ENCODE data around the gene CRAMP1. TPM values are rescaled to one million over a fixed set of nuclear protein-coding genes. Genes with fewer than 3 reads are reported as not detected.
"Not testable (repeated sequence)": the region's sequence is repeated elsewhere in the genome, so short reads cannot be mapped to it uniquely, and the experiment has no call there.

The CRAMP1 gene
- total and polyA plus RNA-seq, 2 donors (not counting 3 experiments of a cell fraction or from before 2014, with no cell fraction given), result 21.5 to 30.8 TPM

DNA sequence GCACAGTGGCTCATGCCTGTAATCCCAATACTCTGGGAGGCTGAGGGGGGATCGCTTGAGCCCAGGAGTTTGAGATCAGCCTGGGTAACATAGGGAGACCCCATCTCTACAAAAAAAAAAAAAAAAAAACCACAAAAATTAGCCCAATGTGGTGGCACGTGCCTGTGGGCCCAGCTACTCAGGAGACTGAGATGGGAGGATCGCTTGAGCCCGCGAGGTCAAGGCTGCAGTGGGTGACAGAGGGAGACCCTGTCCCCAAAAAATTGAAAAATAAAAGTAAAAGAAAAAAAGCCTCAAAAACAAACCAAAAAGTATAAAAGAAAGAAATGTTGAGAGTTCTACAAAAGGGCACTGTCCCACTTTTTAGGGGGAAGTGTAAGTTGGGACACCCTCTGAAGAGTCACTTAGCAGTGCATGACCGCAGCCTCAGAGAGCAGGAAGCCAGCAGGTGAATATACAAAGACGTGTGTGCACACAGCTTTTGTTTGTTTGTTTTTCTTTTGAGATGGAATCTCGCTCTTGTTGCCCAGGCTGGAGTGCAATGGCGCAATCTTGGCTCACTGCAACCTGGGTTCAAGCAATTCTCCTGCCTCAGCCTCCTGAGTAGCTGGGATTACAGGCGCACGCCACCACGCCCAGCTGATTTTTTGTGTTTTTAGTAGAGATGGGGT, 107.5 kb downstream of the CRAMP1 start:
- dilution Hi-C loops (cut with MboI; ENCODE audit: extremely low pct_ligation_motif_present, low sequenced_read_pairs); H3K27ac ChIP-seq (ENCODE audit: insufficient read depth, low read depth, low read length); H3K9me1 ChIP-seq (replicated peaks; ENCODE audit: control insufficient read depth, extremely low read depth, insufficient read depth, low read length); POLR2A ChIA-PET; H3K27me3 ChIP-seq (ENCODE audit: control insufficient read depth in 2 of 2, insufficient read depth in 2 of 2, low read length in 2 of 2); H3K4me1 ChIP-seq (ENCODE audit: control insufficient read depth, extremely low read depth, insufficient read depth, low read length); intact Hi-C loops (cut with micrococcal nuclease); BruUV-seq (replicated peaks); H3K4me3 ChIP-seq (replicated peaks in 1 of 3; ENCODE audit: insufficient read depth in 1 of 3, low read depth in 1 of 3, low read length in 3 of 3); H3K9me3 ChIP-seq (replicated peaks; ENCODE audit: control insufficient read depth, insufficient read depth, low read length); CTCF ChIA-PET; H3K4me2 ChIP-seq (ENCODE audit: insufficient read depth, low read length); FAIRE-seq; DNase-seq (ENCODE audit: low read depth, low spot score); H3K36me3 ChIP-seq (ENCODE audit: control insufficient read depth in 2 of 2, extremely low read depth in 1 of 2, insufficient read depth in 2 of 2, low read length in 2 of 2); H4K20me1 ChIP-seq (replicated peaks; ENCODE audit: control insufficient read depth, extremely low read depth, insufficient read depth, low read length); H2AFZ ChIP-seq (ENCODE audit: low read depth, low read length); H3K9ac ChIP-seq (replicated peaks; ENCODE audit: extremely low read depth, insufficient read depth, low read length): not testable (repeated sequence)
- H3K79me2 ChIP-seq (ENCODE audit: control insufficient read depth, insufficient read depth, low read length), result peaks cover 36% of the 10 kb centered on the region

DNA sequence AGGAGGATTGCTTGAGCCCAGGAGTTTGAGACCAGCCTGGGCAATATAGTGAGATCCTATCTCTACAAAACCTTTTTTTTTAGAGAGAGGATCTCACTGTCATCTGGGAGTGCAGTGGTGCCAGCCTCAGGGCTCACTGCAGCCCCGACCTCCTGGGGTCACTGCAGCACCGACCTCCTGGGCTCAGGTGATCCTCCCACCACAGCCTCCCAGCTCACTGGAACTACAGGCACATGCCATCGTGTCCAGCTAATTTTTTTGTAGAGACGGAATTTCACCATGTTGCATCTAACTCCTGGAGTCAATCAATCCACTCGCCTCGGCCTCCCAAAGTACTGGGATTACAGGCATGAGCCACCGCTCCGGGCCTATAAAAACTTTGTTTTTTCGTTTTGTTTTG, 109.2 kb downstream of the CRAMP1 start:
- CTCF ChIA-PET, result no interaction called here
- DNase-seq (ENCODE audit: low read depth, low spot score), result no peak
- Histone ChIP-seq H3K36me3 (ENCODE audit: control insufficient read depth in 2 of 2, extremely low read depth in 1 of 2, insufficient read depth in 2 of 2, low read length in 2 of 2) (peaks cover 4 to 12% of the 10 kb centered on the region in 2 experiments), H2AFZ (ENCODE audit: low read depth, low read length) (no peak overlapping the region), H3K9ac (replicated peaks; ENCODE audit: extremely low read depth, insufficient read depth, low read length) (no peak overlapping the region), H3K27me3 (ENCODE audit: control insufficient read depth in 2 of 2, insufficient read depth in 2 of 2, low read length in 2 of 2) (no peaks in the 10 kb centered on the region), H4K20me1 (replicated peaks; ENCODE audit: control insufficient read depth, extremely low read depth, insufficient read depth, low read length) (no peaks in the 10 kb centered on the region), H3K4me3 (replicated peaks in 1 of 3; ENCODE audit: insufficient read depth in 1 of 3, low read depth in 1 of 3, low read length in 3 of 3) (no peak overlapping the region), H3K4me1 (ENCODE audit: control insufficient read depth, extremely low read depth, insufficient read depth, low read length) (peaks cover 9% of the 10 kb centered on the region), H3K4me2 (ENCODE audit: insufficient read depth, low read length) (no peak overlapping the region), H3K27ac (ENCODE audit: insufficient read depth, low read depth, low read length) (peak overlapping the region; percentile 29), H3K79me2 (ENCODE audit: control insufficient read depth, insufficient read depth, low read length) (peaks cover 33% of the 10 kb centered on the region), H3K9me3 (replicated peaks; ENCODE audit: control insufficient read depth, insufficient read depth, low read length) (no peaks in the 10 kb centered on the region), H3K9me1 (replicated peaks; ENCODE audit: control insufficient read depth, extremely low read depth, insufficient read depth, low read length) (no peaks in the 10 kb centered on the region)
- dilution Hi-C loops (cut with MboI; ENCODE audit: extremely low pct_ligation_motif_present, low sequenced_read_pairs) (no loop called here), intact Hi-C loops (cut with micrococcal nuclease) (no loop called here)
- BruUV-seq (replicated peaks), result no TSS peak
- no peak for FAIRE-seq
- TF ChIP-seq JUN (IDR thresholded peaks at IDR 0.05; ENCODE audit: borderline replicate concordance, insufficient read depth, insufficient read length, low read depth), result no peak
- POLR2A ChIA-PET, result no interaction called here
